KBM-7 (cell line): ENCODE data around the gene POLE.
"Not testable (repeated sequence)": the region's sequence is repeated elsewhere in the genome, so short reads cannot be mapped to it uniquely, and the experiment has no call there.

ENCODE experiments used
- DNase-seq: peaks from one replicate; pipeline ENCODE4 v3.0.0-alpha.2; 2015
- in situ Hi-C: fragments of 300-500 bp; cut with MboI; formaldehyde crosslinking; loops from 2 replicates; pipeline ENCODE4 v1.14.3; 2020; ENCODE audit warnings: low sequenced_read_pairs, low pct_unique_long_range_greater_than_20kb, mixed read lengths

The POLE gene

DNA sequence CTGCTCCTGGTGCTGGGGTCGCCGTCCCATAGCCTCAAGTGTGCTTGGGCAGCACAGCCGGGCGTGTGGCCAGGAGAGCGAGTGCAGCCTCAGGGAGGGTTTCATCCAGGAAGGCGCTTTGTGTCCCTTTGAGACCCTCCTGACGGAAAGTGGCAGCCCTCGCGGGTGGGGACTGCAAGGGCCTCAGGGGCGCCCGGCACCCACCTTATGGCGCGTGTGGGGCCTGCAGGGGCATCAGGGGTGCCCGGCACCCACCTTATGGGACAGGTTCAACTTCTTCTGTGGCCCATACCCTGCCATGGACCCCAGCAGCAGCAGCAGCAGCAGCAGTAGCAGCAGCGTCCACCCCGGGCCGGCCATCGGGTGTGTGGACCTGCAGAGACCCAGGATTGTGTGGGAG is 81.2 kb downstream of the POLE start:
- in situ Hi-C loops, result no loop called here
- DNase-seq, result no peak

DNA sequence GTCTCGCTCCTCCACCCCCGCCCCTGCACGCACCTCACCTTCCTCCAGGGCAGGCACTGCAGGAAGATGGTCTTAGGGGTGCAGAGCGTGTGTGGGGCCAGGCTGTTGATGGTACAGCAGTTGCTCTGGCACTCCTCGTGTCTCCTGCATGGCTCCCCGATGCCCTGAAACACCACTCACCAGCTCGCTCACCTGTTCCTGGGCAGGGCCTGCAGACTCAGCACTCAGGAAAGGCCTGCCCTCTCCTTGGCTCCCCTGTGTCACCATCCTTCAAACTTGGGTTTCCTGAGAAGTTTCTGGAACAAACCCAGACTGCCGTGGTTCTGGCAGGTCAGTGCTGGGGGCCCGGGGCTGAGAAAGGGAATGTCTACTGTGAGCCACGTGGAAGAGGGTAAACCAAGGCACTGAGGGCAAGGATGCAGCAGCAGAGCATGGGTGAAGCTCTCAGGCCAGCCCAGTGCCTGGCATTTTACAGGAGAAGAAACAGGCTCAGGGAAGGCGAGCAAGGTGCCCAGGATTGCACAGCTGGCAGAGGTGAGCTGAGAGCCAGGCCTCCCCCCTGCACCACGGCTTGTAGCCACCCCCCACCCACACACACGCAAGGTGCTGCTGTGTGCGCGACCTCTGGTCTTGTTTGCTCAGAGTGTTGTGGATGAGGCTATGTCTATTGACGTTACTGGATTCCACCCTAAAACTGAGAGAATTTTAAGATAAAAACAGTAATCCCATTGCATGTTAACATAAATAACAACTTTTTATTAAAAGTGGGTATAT is 82.3 kb downstream of the POLE start:
- in situ Hi-C loops, result no loop called here
- DNase-seq, result no peak

DNA sequence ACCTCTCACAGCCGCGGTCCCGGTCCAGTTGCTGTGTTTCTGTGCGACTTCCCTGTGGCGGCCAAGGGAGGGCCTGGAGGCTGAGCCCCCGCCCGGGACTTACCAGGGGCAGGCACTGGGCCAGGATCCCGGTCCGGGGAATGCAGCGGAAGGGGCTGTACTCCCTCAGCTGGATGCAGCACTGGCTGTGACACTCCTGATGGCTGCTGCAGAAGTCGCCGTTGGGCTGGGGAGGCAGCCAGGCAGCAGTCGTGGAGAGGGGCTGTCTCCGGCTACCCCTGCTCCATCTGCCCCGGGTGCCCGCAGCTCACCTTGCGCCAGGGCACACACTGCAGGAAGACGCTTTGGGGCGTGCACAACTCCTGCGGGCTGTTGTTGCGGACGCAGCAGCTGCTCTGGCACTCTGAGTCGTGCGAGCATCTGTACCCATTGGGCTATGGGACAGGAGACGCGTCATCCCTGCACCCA is 83.0 kb downstream of the POLE start:
- no peak for DNase-seq
- in situ Hi-C loops, result no loop called here

DNA sequence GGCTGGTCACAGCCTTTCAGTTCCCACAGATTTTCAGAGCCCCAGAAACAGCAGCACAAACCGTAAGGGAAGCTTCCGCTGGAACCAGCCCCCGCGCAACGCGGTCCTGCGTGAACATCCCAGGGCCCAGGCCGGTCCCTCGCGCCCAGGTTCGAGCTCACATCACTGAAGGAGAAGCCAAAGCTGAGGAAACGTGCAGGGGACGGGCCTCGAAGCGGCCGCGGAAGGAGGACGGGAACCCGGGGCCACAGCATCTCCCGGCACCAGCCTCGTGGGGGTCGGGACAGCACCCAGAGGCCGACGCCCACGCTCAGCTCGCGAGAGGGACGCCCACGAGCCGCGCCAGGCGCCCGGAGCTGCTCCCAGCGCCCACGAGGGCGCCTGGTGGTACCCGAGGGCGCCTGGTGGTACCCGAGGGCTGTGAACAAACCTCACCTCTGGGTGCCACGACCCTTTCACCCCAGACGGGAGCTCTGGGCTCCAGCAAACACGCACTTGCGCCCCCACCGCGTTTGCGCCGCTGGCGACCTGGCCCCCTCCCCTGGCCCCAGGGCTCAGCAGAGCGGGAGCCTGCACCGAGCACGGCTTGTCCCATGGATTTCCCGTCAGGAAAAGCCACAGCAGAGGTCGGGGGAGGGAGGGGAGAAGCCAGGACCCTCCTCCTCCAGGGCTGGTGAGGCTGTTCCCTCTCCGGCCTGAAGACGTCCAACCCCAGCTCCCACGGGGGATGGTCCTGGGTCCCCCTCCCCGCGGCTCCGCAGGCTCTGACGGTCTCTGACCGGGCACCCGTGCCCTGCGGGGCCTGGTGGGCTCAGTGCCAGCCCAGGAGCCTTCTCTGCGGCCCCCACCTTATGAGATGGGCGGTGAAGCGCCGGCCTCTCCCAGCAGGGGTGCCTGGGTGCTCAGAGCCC is 83.6 kb downstream of the POLE start:
- DNase-seq, result no peak
- in situ Hi-C loops, result no loop called here

DNA sequence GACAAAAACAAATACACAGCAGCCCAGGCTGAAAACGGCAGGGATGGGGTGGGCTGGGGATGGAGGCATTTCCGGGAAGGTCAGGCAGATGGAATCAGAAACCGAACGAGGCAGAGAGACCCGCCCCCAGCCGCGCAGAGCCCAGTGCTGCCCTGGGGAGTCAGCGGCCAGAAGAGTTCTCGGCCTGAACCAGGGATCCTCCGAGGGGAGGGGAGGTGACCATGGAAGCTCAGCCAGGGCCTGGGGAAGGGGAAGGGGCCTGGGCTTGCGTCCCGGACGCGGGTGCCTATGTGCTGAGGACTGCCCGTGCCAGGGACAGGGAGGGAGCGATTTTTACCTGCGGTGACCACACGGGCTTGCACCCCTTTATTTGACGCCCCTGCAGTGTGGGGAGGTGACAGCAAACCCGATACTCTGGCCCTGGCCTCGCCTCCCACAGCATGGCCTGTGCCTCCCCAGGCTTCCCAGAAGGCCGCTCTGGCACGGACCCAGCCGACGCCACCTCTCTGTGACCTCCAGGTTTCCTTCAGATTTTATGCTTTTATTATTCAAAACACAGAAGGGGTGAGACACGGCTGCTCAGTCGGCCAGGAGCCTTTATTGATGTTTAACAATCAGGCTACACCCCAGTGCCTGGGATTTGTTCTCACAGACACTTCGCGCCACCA is 84.4 kb downstream of the POLE start:
- in situ Hi-C loops, result no loop called here
- DNase-seq, result no peak

DNA sequence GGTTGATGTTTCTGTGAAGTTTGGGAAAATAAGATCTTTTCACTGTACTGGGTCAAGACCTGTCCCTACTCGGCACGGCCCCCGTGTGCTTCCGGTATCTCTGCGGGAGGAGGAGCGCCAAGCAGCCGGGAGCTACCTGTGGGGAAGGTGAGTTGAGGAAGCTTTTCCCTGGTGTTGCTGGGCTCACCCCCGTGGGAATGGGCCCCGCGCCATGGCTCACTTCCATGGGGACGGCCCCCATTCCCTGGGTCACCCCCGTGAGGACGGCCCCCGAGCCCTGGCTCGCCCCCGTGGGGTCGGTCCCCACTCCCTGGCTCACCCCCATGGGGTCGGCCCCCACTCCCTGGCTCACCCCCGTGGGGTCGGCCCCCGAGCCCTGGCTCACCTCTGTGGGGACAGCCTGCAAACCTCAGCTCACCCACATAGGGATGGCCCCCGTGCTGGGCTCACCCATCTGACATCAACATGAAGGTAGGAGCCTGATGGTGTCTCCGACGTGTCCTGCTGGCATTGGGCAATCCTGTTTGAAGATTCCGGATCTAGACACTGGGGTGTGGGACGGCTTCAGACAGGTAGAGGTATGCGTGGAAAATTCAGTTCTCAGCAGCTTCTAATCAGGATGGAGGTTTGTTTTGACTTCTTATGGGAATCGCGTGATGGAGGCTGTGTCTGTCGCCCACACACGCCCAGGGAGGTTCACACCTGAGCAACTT is 85.8 kb downstream of the POLE start:
- in situ Hi-C loops, result no loop called here
- DNase-seq, result no peak

DNA sequence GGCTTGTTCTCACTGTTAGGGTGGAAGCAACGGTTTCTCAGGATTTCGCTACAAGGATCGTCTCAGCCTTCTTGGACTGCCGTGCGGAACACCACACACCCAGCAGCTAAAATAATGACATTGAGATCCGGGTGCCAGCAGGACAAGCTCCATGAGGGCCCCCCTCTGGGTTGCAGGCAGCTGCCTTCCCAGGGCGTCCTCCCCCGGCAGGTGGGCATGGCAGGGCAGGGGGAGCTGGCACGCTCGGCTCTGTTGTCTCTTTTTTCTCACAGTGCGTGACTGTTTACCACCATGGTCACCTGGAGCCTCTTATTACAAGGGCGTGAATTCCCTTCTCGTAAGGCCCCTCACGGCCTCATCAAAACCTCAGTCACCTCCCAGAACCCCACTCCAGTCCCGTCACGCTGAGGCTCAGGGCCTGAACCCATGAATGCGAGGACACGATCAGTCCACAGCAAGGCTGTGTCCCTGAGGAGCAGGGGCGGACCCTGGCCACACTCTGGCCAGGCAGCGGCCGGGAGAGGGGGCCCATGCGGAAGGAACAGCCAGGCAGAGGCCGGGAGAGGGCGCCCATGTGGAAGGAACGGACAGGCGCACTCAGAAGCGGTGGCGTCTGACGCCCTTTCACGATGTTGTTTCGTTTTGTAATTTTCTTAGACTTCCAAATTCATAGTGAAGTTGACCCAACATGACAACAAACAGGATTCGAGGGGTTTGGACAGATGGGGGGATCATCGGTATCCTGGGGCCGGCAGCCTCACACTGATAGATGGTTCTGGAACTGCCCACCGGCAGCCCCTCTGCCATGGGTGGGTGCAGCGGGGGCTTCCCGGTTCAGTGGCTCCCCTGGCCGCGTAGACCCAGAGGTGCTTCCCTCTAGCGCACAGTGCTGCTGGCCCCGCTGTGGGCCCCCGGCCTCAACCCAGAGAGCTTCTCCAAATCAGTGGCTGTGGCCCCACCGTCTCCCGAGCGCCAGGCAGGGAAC is 86.8 kb downstream of the POLE start:
- in situ Hi-C loops, result no loop called here
- DNase-seq, result peak; percentile 70

DNA sequence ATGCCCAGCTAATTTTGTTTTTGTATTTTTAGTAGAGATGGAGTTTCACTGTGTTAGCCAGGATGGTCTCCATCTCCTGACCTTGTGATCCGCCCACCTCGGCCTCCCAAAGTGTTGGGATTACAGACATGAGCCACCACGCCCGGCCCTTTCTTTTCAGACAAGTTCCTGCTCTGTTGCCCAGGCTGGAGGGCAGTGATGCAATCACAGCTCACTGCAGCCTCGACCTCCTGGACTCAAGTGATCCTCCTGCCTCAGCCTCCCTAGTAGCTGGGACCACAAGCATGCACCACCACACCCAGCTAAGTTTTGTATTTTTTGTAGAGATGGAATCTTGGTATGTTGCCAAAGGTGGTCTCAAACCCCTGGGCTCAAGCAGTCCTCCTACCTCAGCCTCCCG is 87.6 kb downstream of the POLE start:
- DNase-seq, in situ Hi-C loops: not testable (repeated sequence)

DNA sequence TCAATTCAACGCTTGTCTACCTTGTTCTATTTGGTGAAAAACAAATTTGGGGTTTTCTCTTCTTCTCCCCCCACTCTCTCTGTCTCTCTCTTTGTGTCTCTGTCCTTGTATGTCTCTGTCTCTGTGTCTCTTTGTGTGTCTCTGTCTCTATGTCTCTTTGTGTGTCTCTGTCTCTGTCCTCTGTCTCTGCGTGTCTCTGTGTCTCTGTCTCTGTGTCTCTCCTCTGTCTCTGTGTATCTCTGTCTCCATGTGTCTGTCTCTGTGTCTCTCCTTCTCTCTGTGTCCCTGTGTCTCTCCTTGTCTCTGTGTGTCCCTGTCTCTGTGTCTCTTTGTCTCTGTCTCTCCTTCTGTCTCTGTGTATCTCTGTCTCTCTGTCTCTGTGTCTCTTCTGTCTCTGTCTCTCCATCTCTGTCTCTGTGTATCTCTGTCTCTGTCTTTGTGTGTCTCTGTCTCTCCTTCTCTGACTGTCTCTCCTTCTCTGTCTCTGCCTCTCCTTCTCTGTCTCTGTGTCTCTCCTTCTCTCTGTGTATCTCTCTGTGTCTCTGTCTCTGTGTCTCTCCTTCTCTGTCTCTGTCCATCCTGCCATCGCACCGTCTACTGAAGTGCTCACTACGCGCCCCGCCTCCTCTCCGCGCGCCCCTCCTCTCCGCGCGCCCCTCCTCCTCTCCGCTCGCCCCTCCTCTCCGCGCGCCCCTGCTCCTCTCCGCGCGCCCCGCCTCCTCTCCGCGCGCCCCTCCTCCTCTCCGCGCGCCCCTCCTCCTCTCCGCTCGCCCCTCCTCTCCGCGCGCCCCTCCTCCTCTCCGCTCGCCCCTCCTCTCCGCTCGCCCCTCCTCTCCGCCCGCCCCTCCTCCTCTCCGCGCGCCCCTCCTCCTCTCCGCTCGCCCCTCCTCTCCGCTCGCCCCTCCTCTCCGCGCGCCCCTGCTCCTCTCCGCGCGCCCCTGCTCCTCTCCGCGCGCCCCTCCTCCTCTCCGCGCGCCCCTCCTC is 89.5 kb downstream of the POLE start:
- DNase-seq, result no peak

DNA sequence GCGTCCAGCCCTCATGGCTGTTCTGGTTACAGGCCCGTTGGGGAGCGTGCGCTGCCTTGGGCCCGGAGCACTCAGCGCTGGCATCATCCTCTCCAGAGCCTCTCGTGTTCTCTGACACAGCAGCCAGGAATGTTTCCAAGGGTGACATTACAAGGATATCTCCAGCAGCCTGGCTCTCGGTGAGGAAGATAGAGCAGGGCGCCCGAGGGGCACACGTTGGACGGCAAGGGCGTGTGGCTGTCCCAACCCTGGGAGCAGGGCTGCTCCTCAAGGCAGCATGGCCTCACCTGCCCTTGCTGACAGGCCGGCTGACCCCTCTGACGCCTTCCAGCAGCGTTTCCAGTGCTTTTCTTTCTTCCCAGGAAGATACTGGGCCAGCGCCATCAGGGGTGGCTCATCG is 91.1 kb downstream of the POLE start:
- DNase-seq, result no peak
- in situ Hi-C loops, result no loop called here

More for the DNA sequence above, 89.5 kb downstream of the POLE start:
- in situ Hi-C loops, result no loop called here

DNA sequence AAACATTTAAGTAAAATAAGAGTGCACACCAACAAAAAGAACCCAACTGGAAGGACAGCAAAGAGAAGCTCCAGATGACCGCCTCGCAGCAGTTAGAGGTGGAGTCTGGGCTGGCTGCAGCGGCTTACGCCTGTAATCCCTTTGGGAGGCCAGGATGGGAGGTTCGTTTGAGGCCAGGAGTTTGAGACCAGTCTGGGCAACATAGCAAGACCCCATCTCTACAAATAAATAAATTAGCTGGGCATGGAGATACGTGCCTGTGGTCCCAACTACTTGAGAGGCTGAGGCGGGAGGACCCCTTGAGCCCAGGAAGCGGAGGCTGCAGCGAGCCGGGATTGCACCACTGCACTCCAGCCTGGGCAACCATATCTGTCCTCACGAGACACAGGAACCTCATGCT is 92.0 kb downstream of the POLE start:
- no peak for DNase-seq

DNA sequence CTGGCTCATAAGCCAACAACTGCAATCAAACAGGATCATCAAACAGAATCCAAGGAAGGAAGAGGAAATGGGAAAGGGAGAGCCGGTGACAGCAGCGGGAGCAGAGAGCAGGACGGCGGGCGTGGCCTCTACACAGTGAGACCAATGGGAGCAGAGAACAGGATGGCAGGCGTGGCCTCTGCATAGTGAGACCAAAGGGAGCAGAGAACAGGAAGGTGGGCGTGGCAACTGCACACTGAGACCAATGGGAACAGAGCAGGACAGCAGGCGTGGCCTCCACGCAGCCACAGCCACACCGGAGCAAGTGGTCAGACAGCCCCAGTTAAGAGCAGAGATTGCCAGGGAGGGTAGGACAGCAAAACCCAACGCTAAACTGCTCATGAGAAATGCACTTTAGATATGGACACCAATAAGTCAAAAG is 93.2 kb downstream of the POLE start:
- in situ Hi-C loops, result no loop called here
- peak; percentile 69 for DNase-seq

More for the DNA sequence above, 92.0 kb downstream of the POLE start:
- in situ Hi-C loops, result no loop called here

DNA sequence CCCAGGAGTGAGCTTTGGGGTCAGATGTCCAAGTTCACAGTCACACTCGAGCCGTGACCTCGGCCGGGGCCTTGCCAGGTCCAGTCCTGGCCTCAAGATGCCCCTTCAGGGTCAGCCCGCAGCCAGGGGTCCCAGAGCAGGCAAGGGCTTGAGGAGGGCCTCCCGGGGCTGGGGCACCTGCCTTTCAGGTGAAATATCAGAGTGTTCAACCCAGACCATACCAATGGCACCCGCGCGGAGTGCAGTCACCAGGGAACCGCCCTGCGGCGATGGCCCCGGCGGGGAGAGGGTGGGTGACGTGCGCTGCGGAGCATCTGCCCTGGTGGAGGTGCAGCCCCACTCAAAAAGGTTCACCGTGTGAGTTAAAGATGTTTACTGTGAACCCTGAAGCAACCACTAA is 93.6 kb downstream of the POLE start:
- in situ Hi-C loops, result no loop called here
- no peak for DNase-seq

DNA sequence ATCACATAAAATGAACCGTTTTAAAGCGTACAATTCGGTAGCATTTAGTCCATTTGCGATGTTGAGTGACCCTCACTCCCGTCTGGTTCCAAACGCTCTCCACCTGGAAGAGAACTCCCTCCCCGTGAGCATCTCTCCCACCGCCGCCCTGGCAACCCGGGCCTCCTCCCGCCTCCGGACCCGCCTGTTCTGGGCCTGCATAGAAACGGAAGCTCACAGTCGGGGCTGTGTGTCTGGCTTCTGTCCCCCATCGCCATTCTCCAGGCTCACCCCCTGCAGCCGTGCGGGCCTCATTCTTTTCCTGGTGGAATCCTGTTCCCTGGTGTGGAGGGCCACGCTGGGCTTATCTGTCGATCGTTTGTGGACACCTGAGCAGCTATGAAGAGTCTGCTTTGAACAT is 94.1 kb downstream of the POLE start:
- in situ Hi-C loops, result no loop called here
- DNase-seq, result no peak

DNA sequence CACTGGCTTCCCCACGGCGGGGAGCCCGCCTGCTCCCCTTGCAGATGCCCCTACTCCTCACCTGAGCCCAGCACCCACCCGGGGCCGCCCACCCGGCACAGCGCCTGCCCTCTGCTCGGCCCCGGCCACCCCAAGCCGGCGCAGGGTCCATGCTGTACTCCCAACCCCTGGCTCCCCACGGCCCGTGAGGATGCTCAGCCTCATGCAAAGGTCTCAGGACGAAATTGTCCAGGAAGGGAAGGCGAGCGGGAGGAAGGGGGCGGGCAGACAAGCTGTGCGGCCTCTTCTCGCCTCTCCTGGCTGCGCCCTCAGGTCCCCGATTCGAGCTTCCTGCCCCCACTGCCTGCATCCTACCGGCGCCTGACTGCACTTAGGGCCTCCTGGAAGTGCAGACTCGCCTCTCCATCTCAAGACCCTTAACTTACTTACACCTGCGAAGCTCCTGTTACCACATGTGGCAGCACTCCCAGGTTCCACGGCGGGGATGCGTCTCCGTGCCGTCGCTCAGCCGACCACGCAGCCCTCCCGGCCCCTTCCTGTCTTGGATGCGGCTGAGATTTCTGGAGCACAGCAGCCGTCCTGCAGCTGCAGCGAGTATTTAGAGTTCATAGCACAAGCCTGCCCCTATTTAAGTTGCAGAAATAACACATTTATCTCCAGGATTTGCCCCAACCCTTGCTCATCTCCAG is 94.7 kb downstream of the POLE start:
- no peak for DNase-seq
- in situ Hi-C loops, result no loop called here

DNA sequence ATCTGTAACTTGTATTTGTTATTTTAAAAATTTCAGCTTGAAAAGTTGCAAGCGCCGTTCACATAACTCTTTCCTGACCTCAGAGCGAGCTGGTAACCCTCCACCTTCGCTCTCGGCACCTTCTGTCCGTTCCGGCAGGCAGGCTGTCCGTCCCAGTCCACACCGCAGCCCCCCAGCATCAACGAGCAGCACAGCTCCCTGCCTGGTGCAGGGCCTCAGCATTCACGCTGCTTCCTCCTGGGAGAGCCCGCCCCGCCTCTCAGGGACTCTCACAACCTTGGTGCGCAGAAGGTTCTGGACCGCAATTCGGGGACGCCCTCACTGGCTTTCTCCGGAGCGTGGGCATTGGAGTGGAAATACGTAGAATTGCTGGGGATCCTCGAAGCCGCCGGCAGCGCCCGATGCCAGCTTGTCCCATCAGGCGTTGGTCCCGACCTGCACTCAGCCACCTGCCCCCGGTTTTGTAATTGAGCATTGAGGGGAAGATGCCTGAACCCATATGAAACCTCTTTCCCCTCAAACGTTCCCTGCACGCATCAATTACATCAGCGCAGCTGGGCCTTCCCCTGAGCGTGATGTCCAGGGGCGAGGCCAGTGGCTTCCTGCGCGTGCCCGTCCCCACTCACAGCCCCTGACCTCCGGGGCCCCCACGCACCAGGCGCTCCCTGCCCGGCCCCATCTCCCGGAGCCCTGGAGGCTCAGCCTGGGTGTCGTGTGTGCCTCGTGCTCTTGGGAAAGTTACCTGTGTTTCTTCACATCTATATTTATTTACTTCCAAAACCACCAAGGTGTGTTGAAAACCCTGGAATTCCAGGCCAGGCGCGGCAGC is 95.8 kb downstream of the POLE start:
- in situ Hi-C loops, result no loop called here
- no peak for DNase-seq
